A673 (cell line): ENCODE data around the gene HMGB3. TPM values are rescaled to one million over a fixed set of nuclear protein-coding genes. Genes with fewer than 3 reads are reported as not detected.

Experiments
- BruUV-seq: library from RNA; stranded (reverse); fragments of 400-500 nt; replicated peaks from 2 replicates; lab custom pipeline; 2021; lab: Mats Ljungman, UMichigan
- CTCF ChIA-PET: fragments of 300-600 bp; sonication (Branson Sonifier 250); formaldehyde crosslinking; loops from one replicate; lab custom pipeline; 2022; ENCODE audit warnings: antibody characterized with exemption; lab: Charles Lee
- POLR2A ChIA-PET: fragments of 300-600 bp; sonication (Branson Sonifier 250); formaldehyde crosslinking; loops from one replicate; lab custom pipeline; 2022; ENCODE audit warnings: antibody characterized with exemption; ENCODE audit not compliant: low non-redundant PET; lab: Charles Lee
- DNase-seq: peaks from one replicate; pipeline ENCODE4 v3.0.0-alpha.2; 2015; ENCODE audit warnings: low spot score
- H3K27ac ChIP-seq: fragments of 200-600 bp; sonication (generic); 2 replicates; pipeline ENCODE4 v1.5.1; 2016; ENCODE audit warnings: mixed run types, low read depth, mild to moderate bottlenecking, mixed read lengths, antibody characterized with exemption, low read length; ENCODE audit not compliant: poor library complexity, severe bottlenecking
- H3K27me3 ChIP-seq: fragments of 200-600 bp; sonication (generic); replicated peaks from 2 replicates; pipeline ENCODE4 v1.6.1; 2017; ENCODE audit warnings: mixed run types, low read depth, mild to moderate bottlenecking, mixed read lengths, antibody characterized with exemption, low read length; ENCODE audit not compliant: insufficient read depth, poor library complexity
- H3K36me3 ChIP-seq: fragments of 200-600 bp; sonication (generic); 2 replicates; pipeline ENCODE4 v1.6.1; 2016; ENCODE audit warnings: mixed run types, mild to moderate bottlenecking, mixed read lengths, antibody characterized with exemption, low read length; ENCODE audit not compliant: insufficient read depth, poor library complexity, severe bottlenecking
- H3K4me1 ChIP-seq: fragments of 200-600 bp; sonication (generic); 2 replicates; pipeline ENCODE4 v1.6.1; 2017; ENCODE audit warnings: mixed run types, mild to moderate bottlenecking, mixed read lengths, antibody characterized with exemption, low read length; ENCODE audit not compliant: insufficient read depth, poor library complexity, severe bottlenecking
- H3K4me3 ChIP-seq: fragments of 200-600 bp; sonication (generic); 2 replicates; pipeline ENCODE4 v1.5.1; 2016; ENCODE audit warnings: low read depth, mixed run types, mild to moderate bottlenecking, mixed read lengths, low read length; ENCODE audit not compliant: poor library complexity, severe bottlenecking
- H3K9me3 ChIP-seq: fragments of 200-600 bp; sonication (generic); 2 replicates; pipeline ENCODE4 v1.6.1; 2016; ENCODE audit warnings: mixed run types, low read depth, mild to moderate bottlenecking, mixed read lengths, antibody characterized with exemption, low read length; ENCODE audit not compliant: poor library complexity, severe bottlenecking
- EZH2 ChIP-seq: fragments of 200-600 bp; sonication (generic); IDR thresholded peaks from 2 replicates; pipeline ENCODE4 v1.6.1; 2017; ENCODE audit warnings: borderline replicate concordance, low read depth, mild to moderate bottlenecking, mixed read lengths, antibody characterized with exemption, low read length; ENCODE audit not compliant: poor library complexity, severe bottlenecking
- intact Hi-C: fragments of 100-400 bp; cut with micrococcal nuclease; formaldehyde crosslinking; loops from one replicate; pipeline ENCODE4 v1.10.0; 2022; ENCODE audit not compliant: unreplicated experiment
- total RNA-seq: library from RNA; stranded (reverse); gene quantifications from 2 replicates; pipeline ENCODE4 v1.2.3, GENCODE V29; 2021
- TF ChIP-seq, protein P1 (sequence below): fragments of 300-800, 200-600 bp; sonication (generic); conservative IDR thresholded peaks from 2 replicates; pipeline ENCODE4 v1.5.1; 2017; ENCODE audit warnings: low read depth, mild to moderate bottlenecking, antibody characterized with exemption, low read length, moderate library complexity, mixed read lengths

Gene HMGB3
- total RNA-seq, 1 experiment from 2014 or later: 173 TPM

DNA sequence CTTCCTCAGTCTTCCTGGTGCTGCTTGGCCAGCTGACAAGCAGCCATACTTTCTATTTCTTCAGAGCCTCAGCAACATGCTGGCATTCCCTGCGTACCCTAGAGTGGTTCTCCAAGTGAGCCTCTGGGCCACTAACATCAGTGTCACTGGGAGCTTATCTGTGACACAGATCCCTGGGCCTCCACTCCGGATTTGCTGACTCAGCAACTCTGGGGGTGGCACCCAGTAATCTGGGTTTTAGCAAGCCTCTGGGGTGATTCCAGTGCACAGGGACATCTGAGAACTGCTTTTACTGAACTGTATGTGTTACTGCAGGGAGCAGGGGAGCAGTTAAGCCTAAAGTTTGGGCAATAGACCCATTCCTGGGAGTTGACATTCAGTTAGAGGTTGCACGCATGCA, 28.2 kb upstream of the HMGB3 start:
- no peaks in the 10 kb centered on the region for H3K36me3 ChIP-seq
- no peak overlapping the region for H3K27ac ChIP-seq
- H3K9me3 ChIP-seq: peaks cover 3% of the 10 kb centered on the region
- CTCF ChIA-PET: no interaction called here
- H3K4me3 ChIP-seq: no peak overlapping the region
- POLR2A ChIA-PET: no interaction called here
- intact Hi-C loops: no loop called here
- no TSS peak for BruUV-seq
- no peak for DNase-seq
- TF ChIP-seq, protein P1, sequence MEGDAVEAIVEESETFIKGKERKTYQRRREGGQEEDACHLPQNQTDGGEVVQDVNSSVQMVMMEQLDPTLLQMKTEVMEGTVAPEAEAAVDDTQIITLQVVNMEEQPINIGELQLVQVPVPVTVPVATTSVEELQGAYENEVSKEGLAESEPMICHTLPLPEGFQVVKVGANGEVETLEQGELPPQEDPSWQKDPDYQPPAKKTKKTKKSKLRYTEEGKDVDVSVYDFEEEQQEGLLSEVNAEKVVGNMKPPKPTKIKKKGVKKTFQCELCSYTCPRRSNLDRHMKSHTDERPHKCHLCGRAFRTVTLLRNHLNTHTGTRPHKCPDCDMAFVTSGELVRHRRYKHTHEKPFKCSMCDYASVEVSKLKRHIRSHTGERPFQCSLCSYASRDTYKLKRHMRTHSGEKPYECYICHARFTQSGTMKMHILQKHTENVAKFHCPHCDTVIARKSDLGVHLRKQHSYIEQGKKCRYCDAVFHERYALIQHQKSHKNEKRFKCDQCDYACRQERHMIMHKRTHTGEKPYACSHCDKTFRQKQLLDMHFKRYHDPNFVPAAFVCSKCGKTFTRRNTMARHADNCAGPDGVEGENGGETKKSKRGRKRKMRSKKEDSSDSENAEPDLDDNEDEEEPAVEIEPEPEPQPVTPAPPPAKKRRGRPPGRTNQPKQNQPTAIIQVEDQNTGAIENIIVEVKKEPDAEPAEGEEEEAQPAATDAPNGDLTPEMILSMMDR: no peak
- TF ChIP-seq EZH2: no peak
- H3K27me3 ChIP-seq: no peaks in the 10 kb centered on the region
- H3K4me1 ChIP-seq: no peaks in the 10 kb centered on the region

DNA sequence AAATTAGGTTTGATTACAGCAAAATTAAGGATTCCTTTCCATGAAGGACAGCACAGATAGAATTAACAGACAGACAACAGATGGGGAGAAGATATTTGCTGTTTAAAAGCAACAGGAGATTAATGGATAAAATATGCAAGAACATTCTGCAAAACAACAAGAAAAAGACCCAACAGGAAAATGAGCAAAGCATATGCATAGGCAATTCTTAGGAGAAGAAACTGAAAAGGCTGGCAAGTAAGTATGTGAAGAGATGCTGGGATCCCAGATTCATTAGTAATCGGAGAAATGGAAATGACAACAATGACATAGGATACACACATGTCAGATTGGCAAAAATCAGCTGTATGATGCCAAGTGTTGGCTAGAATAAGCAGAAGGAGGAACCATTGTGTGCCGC, 27.5 kb upstream of the HMGB3 start:
- intact Hi-C loops: no loop called here
- Histone ChIP-seq H3K36me3 (no peaks in the 10 kb centered on the region), H3K9me3 (peaks cover 3% of the 10 kb centered on the region), H3K4me3 (no peak overlapping the region), H3K27me3 (no peaks in the 10 kb centered on the region), H3K4me1 (no peaks in the 10 kb centered on the region), H3K27ac (no peak overlapping the region)
- TF ChIP-seq, protein P1: no peak
- TF ChIP-seq EZH2: no peak
- ChIA-PET CTCF (no interaction called here), POLR2A (no interaction called here)
- DNase-seq: no peak
- BruUV-seq: no TSS peak

DNA sequence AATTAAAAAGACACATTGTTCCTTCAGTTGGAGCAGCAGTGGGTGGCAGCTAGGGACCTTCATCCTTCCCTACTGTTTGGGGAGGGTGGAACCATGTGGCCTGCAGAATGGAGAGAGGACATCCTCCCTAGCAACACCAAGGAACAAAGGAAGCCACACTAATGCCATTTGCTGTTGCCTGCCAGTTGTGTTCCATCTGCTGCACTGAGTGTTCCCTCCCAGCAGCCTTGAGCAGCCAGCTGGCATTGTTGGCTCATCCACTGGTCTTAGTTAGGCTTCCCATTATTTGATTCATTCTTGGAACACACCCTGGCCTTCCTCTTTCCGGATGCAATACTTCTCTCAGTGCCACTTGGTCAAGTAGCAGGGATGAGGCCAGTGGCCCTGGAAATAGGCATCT, 25.0 kb upstream of the HMGB3 start:
- no peaks in the 10 kb centered on the region for H3K36me3 ChIP-seq
- peaks cover 3% of the 10 kb centered on the region for H3K9me3 ChIP-seq
- no peaks in the 10 kb centered on the region for H3K4me1 ChIP-seq
- ChIA-PET CTCF (no interaction called here), POLR2A (no interaction called here)
- BruUV-seq: no TSS peak
- no peak for TF ChIP-seq EZH2
- no peak overlapping the region for H3K27ac ChIP-seq
- no peak for DNase-seq
- H3K4me3 ChIP-seq: no peak overlapping the region
- intact Hi-C loops: no loop called here
- no peaks in the 10 kb centered on the region for H3K27me3 ChIP-seq

DNA sequence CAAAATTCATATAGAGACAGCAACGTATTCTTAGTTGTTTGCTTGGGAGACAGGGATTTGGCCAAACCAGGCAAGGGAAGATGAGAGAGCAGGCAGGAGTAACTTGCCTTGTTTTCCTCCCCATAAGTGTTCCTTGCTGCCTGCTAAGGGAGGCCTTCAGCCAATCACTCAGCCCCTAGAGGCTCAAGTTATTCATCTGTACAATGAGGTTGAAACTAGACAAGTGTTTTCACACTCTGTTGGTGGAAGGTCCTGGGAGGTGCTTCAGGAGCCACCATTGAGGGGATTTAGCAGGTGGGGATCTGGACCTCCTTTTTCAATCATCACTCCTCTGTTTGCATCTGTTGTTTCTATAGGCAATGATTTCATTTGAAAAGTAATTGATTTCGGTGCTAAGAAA, 23.6 kb upstream of the HMGB3 start:
- peaks cover 3% of the 10 kb centered on the region for H3K9me3 ChIP-seq
- BruUV-seq: no TSS peak
- POLR2A ChIA-PET: no interaction called here
- H3K27ac ChIP-seq: no peak overlapping the region
- H3K4me3 ChIP-seq: no peak overlapping the region
- CTCF ChIA-PET: no interaction called here
- no peaks in the 10 kb centered on the region for H3K4me1 ChIP-seq
- TF ChIP-seq, protein P1: no peak
- TF ChIP-seq EZH2: no peak
- intact Hi-C loops: no loop called here
- no peaks in the 10 kb centered on the region for H3K36me3 ChIP-seq
- H3K27me3 ChIP-seq: no peaks in the 10 kb centered on the region
- DNase-seq: no peak
